Measurements from ENCODE around the gene PARM1. TPM values are rescaled to one million over a fixed set of nuclear protein-coding genes. Genes with fewer than 3 reads are reported as not detected.

PARM1 gene
- polyA plus RNA-seq, 1 of the 3 experiments (the other 2 are of a cell fraction): not detected

DNA sequence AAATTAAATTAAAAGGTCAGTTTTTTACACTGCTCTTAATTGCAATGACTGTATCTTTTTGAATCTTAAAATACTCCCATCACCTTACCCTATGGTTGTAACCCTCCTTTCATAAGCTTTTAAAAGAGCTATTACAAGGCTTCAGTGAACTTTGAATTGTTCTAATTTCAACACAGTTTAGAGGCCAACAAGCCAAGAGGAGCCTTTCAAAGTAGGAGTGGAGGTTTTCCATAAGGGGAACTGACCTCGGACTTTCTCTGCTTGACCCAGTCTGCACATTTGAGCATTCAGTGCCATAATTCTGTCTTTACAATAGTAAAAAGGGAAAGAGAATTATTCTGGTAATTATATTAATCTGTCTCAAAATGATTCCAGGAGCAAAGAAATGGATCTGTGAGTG lies 98.9 kb downstream of the PARM1 start:
- no peak for TF ChIP-seq CHD2 (IDR thresholded peaks at IDR 0.05; ENCODE audit: low read length, partially characterized antibody)
- no peak for TF ChIP-seq TAF1 (IDR thresholded peaks at IDR 0.05; ENCODE audit: borderline replicate concordance, low read depth, low read length)
- TF ChIP-seq SIN3A (IDR thresholded peaks at IDR 0.05; ENCODE audit: borderline replicate concordance, low read depth, low read length): no peak
- TF ChIP-seq GABPA (IDR thresholded peaks at IDR 0.05; ENCODE audit: low read depth): no peak
- no peak for TF ChIP-seq RFX5 (IDR thresholded peaks at IDR 0.05; ENCODE audit: low read length)
- no peak for TF ChIP-seq MEF2A (IDR thresholded peaks at IDR 0.05; ENCODE audit: borderline replicate concordance, low read depth)
- Histone ChIP-seq H3K36me3 (replicated peaks in 1 of 2; ENCODE audit: control insufficient read depth in 1 of 2, insufficient read depth in 2 of 2, low read length in 1 of 2) (no peaks in the 10 kb centered on the region), H2AFZ (ENCODE audit: low read depth) (no peak overlapping the region), H3F3A (replicated peaks; ENCODE audit: insufficient read depth) (no peaks in the 10 kb centered on the region), H3K4me2 (no peak overlapping the region), H3K79me2 (ENCODE audit: insufficient read depth) (no peaks in the 10 kb centered on the region), H3K9me2 (no peaks in the 10 kb centered on the region), H3K4me3 (ENCODE audit: low read depth in 2 of 2, low read length in 1 of 2) (no peak overlapping the region), H3K9me3 (no peaks in the 10 kb centered on the region), H4K20me1 (ENCODE audit: insufficient read depth) (no peaks in the 10 kb centered on the region), H3K27ac (ENCODE audit: low read depth in 2 of 2, low read length in 1 of 2) (no peak overlapping the region), H3K27me3 (ENCODE audit: insufficient read depth) (no peaks in the 10 kb centered on the region; the same call in 1 of the 2 replicates), H3K9ac (no peak overlapping the region), H3K4me1 (ENCODE audit: control insufficient read depth in 1 of 2, insufficient read depth in 2 of 2, low read depth in 1 of 2, low read length in 1 of 2) (no peaks in the 10 kb centered on the region)
- POLR2A ChIA-PET: interaction anchor here (0.6 kb wide), 1 partner anchor 24 kb away, joined by 3 read pairs; no protein-coding TSS in a partner anchor
- no peak for DNase-seq
- 5% methylated on average over 1 of the region's 1 CpG for WGBS (ENCODE audit: low lambda C conversion rate)
- CTCF ChIA-PET: interaction anchor here (1.9 kb wide), 1 partner anchor 8 kb away, joined by 5 read pairs; no protein-coding TSS in a partner anchor

DNA sequence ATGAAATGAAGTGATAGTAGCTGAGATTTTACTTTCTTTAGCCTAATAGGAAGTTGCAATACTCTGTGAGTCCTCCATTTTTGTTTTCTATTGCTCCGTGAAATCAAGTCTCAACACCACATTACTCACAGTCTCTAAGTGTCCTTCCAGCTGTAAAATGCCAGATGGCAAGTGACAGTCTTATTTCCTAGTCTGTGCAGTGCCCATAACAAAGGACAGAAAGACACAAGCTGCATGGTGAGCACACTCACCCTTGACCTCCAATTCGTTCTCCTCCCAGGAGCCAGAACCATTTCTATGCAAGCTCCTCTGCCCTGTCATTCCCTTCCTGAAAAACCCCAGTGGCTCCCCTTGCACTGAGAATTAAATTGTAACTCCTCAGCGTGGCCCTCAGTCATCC lies 101.6 kb downstream of the PARM1 start:
- Histone ChIP-seq H3K27me3 (ENCODE audit: insufficient read depth) (no peaks in the 10 kb centered on the region; the same call in 1 of the 2 replicates), H2AFZ (ENCODE audit: low read depth) (no peak overlapping the region), H4K20me1 (ENCODE audit: insufficient read depth) (no peaks in the 10 kb centered on the region), H3K9me2 (no peaks in the 10 kb centered on the region), H3K4me2 (no peak overlapping the region), H3K27ac (ENCODE audit: low read depth in 2 of 2, low read length in 1 of 2) (no peak overlapping the region), H3K36me3 (replicated peaks in 1 of 2; ENCODE audit: control insufficient read depth in 1 of 2, insufficient read depth in 2 of 2, low read length in 1 of 2) (no peaks in the 10 kb centered on the region), H3F3A (replicated peaks; ENCODE audit: insufficient read depth) (no peaks in the 10 kb centered on the region), H3K4me1 (ENCODE audit: control insufficient read depth in 1 of 2, insufficient read depth in 2 of 2, low read depth in 1 of 2, low read length in 1 of 2) (no peaks in the 10 kb centered on the region), H3K4me3 (ENCODE audit: low read depth in 2 of 2, low read length in 1 of 2) (no peak overlapping the region; a peak in 1 of 4 replicates), H3K9ac (no peak overlapping the region), H3K79me2 (ENCODE audit: insufficient read depth) (no peaks in the 10 kb centered on the region), H3K9me3 (no peaks in the 10 kb centered on the region)
- WGBS (ENCODE audit: low lambda C conversion rate): 0% methylated on average over 3 of the region's 3 CpGs
- CTCF ChIA-PET: no interaction called here
- TF ChIP-seq FOXJ3 (CRISPR knock-in tag; IDR thresholded peaks at IDR 0.05) (no peak), FOXM1 (IDR thresholded peaks at IDR 0.05; ENCODE audit: low read depth) (no peak), NRF1 (IDR thresholded peaks at IDR 0.05; ENCODE audit: low read depth, low read length) (no peak), RAD21 (IDR thresholded peaks at IDR 0.05; ENCODE audit: low read length) (no peak), FOSL2 (IDR thresholded peaks at IDR 0.05; ENCODE audit: borderline replicate concordance, low read depth) (no peak), RFX5 (IDR thresholded peaks at IDR 0.05; ENCODE audit: low read length) (no peak), MEF2A (IDR thresholded peaks at IDR 0.05; ENCODE audit: borderline replicate concordance, low read depth) (no peak), MXI1 (IDR thresholded peaks at IDR 0.05; ENCODE audit: low read depth, low read length) (no peak), JUND (IDR thresholded peaks at IDR 0.05) (no peak), GABPA (IDR thresholded peaks at IDR 0.05; ENCODE audit: low read depth) (no peak), YY1 (IDR thresholded peaks at IDR 0.05; ENCODE audit: low read depth) (no peak), GATA2 (CRISPR knock-in tag; IDR thresholded peaks at IDR 0.05) (no peak), SIN3A (IDR thresholded peaks at IDR 0.05; ENCODE audit: borderline replicate concordance, low read depth, low read length) (no peak), NFIC (IDR thresholded peaks at IDR 0.05; ENCODE audit: borderline replicate concordance) (no peak)
- TF ChIP-seq, protein P1, sequence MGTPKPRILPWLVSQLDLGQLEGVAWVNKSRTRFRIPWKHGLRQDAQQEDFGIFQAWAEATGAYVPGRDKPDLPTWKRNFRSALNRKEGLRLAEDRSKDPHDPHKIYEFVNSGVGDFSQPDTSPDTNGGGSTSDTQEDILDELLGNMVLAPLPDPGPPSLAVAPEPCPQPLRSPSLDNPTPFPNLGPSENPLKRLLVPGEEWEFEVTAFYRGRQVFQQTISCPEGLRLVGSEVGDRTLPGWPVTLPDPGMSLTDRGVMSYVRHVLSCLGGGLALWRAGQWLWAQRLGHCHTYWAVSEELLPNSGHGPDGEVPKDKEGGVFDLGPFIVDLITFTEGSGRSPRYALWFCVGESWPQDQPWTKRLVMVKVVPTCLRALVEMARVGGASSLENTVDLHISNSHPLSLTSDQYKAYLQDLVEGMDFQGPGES (IDR thresholded peaks at IDR 0.05; ENCODE audit: low read depth, low read length): no peak
- TF ChIP-seq, protein P2, sequence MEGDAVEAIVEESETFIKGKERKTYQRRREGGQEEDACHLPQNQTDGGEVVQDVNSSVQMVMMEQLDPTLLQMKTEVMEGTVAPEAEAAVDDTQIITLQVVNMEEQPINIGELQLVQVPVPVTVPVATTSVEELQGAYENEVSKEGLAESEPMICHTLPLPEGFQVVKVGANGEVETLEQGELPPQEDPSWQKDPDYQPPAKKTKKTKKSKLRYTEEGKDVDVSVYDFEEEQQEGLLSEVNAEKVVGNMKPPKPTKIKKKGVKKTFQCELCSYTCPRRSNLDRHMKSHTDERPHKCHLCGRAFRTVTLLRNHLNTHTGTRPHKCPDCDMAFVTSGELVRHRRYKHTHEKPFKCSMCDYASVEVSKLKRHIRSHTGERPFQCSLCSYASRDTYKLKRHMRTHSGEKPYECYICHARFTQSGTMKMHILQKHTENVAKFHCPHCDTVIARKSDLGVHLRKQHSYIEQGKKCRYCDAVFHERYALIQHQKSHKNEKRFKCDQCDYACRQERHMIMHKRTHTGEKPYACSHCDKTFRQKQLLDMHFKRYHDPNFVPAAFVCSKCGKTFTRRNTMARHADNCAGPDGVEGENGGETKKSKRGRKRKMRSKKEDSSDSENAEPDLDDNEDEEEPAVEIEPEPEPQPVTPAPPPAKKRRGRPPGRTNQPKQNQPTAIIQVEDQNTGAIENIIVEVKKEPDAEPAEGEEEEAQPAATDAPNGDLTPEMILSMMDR (IDR thresholded peaks at IDR 0.05): no peak
- TF ChIP-seq, protein P3, sequence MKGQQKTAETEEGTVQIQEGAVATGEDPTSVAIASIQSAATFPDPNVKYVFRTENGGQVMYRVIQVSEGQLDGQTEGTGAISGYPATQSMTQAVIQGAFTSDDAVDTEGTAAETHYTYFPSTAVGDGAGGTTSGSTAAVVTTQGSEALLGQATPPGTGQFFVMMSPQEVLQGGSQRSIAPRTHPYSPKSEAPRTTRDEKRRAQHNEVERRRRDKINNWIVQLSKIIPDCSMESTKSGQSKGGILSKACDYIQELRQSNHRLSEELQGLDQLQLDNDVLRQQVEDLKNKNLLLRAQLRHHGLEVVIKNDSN (IDR thresholded peaks at IDR 0.05; ENCODE audit: borderline replicate concordance, low read depth): no peak
- TF ChIP-seq, protein P4, sequence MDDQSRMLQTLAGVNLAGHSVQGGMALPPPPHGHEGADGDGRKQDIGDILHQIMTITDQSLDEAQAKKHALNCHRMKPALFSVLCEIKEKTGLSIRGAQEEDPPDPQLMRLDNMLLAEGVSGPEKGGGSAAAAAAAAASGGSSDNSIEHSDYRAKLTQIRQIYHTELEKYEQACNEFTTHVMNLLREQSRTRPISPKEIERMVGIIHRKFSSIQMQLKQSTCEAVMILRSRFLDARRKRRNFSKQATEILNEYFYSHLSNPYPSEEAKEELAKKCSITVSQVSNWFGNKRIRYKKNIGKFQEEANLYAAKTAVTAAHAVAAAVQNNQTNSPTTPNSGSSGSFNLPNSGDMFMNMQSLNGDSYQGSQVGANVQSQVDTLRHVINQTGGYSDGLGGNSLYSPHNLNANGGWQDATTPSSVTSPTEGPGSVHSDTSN (IDR thresholded peaks at IDR 0.05): no peak
- TF ChIP-seq, protein P5, sequence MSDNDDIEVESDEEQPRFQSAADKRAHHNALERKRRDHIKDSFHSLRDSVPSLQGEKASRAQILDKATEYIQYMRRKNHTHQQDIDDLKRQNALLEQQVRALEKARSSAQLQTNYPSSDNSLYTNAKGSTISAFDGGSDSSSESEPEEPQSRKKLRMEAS (IDR thresholded peaks at IDR 0.05; ENCODE audit: low read depth): no peak
- TF ChIP-seq, protein P6, sequence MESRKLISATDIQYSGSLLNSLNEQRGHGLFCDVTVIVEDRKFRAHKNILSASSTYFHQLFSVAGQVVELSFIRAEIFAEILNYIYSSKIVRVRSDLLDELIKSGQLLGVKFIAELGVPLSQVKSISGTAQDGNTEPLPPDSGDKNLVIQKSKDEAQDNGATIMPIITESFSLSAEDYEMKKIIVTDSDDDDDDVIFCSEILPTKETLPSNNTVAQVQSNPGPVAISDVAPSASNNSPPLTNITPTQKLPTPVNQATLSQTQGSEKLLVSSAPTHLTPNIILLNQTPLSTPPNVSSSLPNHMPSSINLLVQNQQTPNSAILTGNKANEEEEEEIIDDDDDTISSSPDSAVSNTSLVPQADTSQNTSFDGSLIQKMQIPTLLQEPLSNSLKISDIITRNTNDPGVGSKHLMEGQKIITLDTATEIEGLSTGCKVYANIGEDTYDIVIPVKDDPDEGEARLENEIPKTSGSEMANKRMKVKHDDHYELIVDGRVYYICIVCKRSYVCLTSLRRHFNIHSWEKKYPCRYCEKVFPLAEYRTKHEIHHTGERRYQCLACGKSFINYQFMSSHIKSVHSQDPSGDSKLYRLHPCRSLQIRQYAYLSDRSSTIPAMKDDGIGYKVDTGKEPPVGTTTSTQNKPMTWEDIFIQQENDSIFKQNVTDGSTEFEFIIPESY (IDR thresholded peaks at IDR 0.05; ENCODE audit: borderline replicate concordance, low read depth): no peak
- DNase-seq: no peak
- POLR2A ChIA-PET: no interaction called here
